ENCODE measurements around the gene CD99.
"Not testable (repeated sequence)": the region's sequence is repeated elsewhere in the genome, so short reads cannot be mapped to it uniquely, and the experiment has no call there.

CD99 gene

GRCh38 chrX:2748171-2748814 is 57.2 kb downstream of the CD99 start:
- H3K9ac ChIP-seq (ENCODE audit: low read length), result no peak overlapping the region
- H3K4me1 ChIP-seq (ENCODE audit: insufficient read depth, low read length, severe bottlenecking), result no peaks in the 10 kb centered on the region
- no peaks in the 10 kb centered on the region for H3K9me3 ChIP-seq (ENCODE audit: low read length)
- no peaks in the 10 kb centered on the region for H4K20me1 ChIP-seq (ENCODE audit: insufficient read depth, low read length)
- no peak overlapping the region for H3K4me2 ChIP-seq (ENCODE audit: low read length)
- H3F3A ChIP-seq (ENCODE audit: insufficient read depth, low read length), result no peaks in the 10 kb centered on the region
- H3K79me2 ChIP-seq (ENCODE audit: insufficient read depth, low read length), result no peaks in the 10 kb centered on the region
- H2AFZ ChIP-seq (ENCODE audit: low read length), result no peak overlapping the region
- no peak overlapping the region for H3K4me3 ChIP-seq (ENCODE audit: low read depth, low read length, poor library complexity, severe bottlenecking)
- H3K27ac ChIP-seq (ENCODE audit: low read depth, low read length, poor library complexity, severe bottlenecking), result no peak overlapping the region
- H3K9me2 ChIP-seq (ENCODE audit: low read depth, low read length), result no peaks in the 10 kb centered on the region
- no peaks in the 10 kb centered on the region for H3K27me3 ChIP-seq (ENCODE audit: insufficient read depth, low read length)
- TF ChIP-seq EZH2 (IDR thresholded peaks at IDR 0.05; ENCODE audit: borderline replicate concordance, low read length) (no peak), CTCF (IDR thresholded peaks at IDR 0.05; ENCODE audit: low read length) (no peak)
- H3K36me3 ChIP-seq (ENCODE audit: insufficient read depth, low read length), result no peaks in the 10 kb centered on the region

- no peak for TF ChIP-seq EZH2 (IDR thresholded peaks at IDR 0.05; ENCODE audit: borderline replicate concordance, low read length)
- TF ChIP-seq CTCF (IDR thresholded peaks at IDR 0.05; ENCODE audit: low read length), result no peak
- H3K9me2 ChIP-seq (ENCODE audit: low read depth, low read length), result no peaks in the 10 kb centered on the region
- H3F3A ChIP-seq (ENCODE audit: insufficient read depth, low read length), result no peaks in the 10 kb centered on the region
- H3K27ac ChIP-seq (ENCODE audit: low read depth, low read length, poor library complexity, severe bottlenecking), result no peak overlapping the region
- no peaks in the 10 kb centered on the region for H4K20me1 ChIP-seq (ENCODE audit: insufficient read depth, low read length)
- no peak overlapping the region for H3K4me2 ChIP-seq (ENCODE audit: low read length)
- no peaks in the 10 kb centered on the region for H3K79me2 ChIP-seq (ENCODE audit: insufficient read depth, low read length)
- H3K27me3 ChIP-seq (ENCODE audit: insufficient read depth, low read length), result no peaks in the 10 kb centered on the region
- no peaks in the 10 kb centered on the region for H3K4me1 ChIP-seq (ENCODE audit: insufficient read depth, low read length, severe bottlenecking)
- H3K9ac ChIP-seq (ENCODE audit: low read length), result no peak overlapping the region
- H3K9me3 ChIP-seq (ENCODE audit: low read length), result no peaks in the 10 kb centered on the region
- no peaks in the 10 kb centered on the region for H3K36me3 ChIP-seq (ENCODE audit: insufficient read depth, low read length)
- H2AFZ ChIP-seq (ENCODE audit: low read length), result no peak overlapping the region
- H3K4me3 ChIP-seq (ENCODE audit: low read depth, low read length, poor library complexity, severe bottlenecking), result no peak overlapping the region
Observed at GRCh38 chrX:2748815-2749188, 57.7 kb downstream of the CD99 start.

GRCh38 chrX:2751291-2751690 is 60.2 kb downstream of the CD99 start:
- Histone ChIP-seq H3K36me3 (ENCODE audit: insufficient read depth, low read length) (no peaks in the 10 kb centered on the region), H3K79me2 (ENCODE audit: insufficient read depth, low read length) (no peaks in the 10 kb centered on the region), H3K4me1 (ENCODE audit: insufficient read depth, low read length, severe bottlenecking) (no peaks in the 10 kb centered on the region), H3K9me2 (ENCODE audit: low read depth, low read length) (no peaks in the 10 kb centered on the region), H3K27me3 (ENCODE audit: insufficient read depth, low read length) (no peaks in the 10 kb centered on the region), H3K27ac (ENCODE audit: low read depth, low read length, poor library complexity, severe bottlenecking) (no peak overlapping the region), H4K20me1 (ENCODE audit: insufficient read depth, low read length) (no peaks in the 10 kb centered on the region), H2AFZ (ENCODE audit: low read length) (no peak overlapping the region), H3K9me3 (ENCODE audit: low read length) (no peaks in the 10 kb centered on the region), H3F3A (ENCODE audit: insufficient read depth, low read length) (no peaks in the 10 kb centered on the region), H3K4me2 (ENCODE audit: low read length) (no peak overlapping the region), H3K9ac (ENCODE audit: low read length) (no peak overlapping the region), H3K4me3 (ENCODE audit: low read depth, low read length, poor library complexity, severe bottlenecking) (no peak overlapping the region)
- no peak for TF ChIP-seq CTCF (IDR thresholded peaks at IDR 0.05; ENCODE audit: low read length)
- TF ChIP-seq EZH2 (IDR thresholded peaks at IDR 0.05; ENCODE audit: borderline replicate concordance, low read length), result no peak

- not testable (repeated sequence) for H3K9me3 ChIP-seq (ENCODE audit: low read length); H2AFZ ChIP-seq (ENCODE audit: low read length); H3K9me2 ChIP-seq (ENCODE audit: low read depth, low read length)
Observed at GRCh38 chrX:2751874-2752300, 60.8 kb downstream of the CD99 start, which contains the start of gene XG. Gene XG, plus strand, starts transcription at chrX:2752040. Its CDS starts 235 bp downstream, at chrX:2752275.

GRCh38 chrX:2752441-2752840 is 61.3 kb downstream of the CD99 start:
- H3K27me3 ChIP-seq (ENCODE audit: insufficient read depth, low read length); H3K9me3 ChIP-seq (ENCODE audit: low read length); H3K36me3 ChIP-seq (ENCODE audit: insufficient read depth, low read length); H3K27ac ChIP-seq (ENCODE audit: low read depth, low read length, poor library complexity, severe bottlenecking); H3K9me2 ChIP-seq (ENCODE audit: low read depth, low read length); H3F3A ChIP-seq (ENCODE audit: insufficient read depth, low read length); H3K4me1 ChIP-seq (ENCODE audit: insufficient read depth, low read length, severe bottlenecking); H3K9ac ChIP-seq (ENCODE audit: low read length); H3K4me2 ChIP-seq (ENCODE audit: low read length); H3K79me2 ChIP-seq (ENCODE audit: insufficient read depth, low read length); H2AFZ ChIP-seq (ENCODE audit: low read length); H4K20me1 ChIP-seq (ENCODE audit: insufficient read depth, low read length); H3K4me3 ChIP-seq (ENCODE audit: low read depth, low read length, poor library complexity, severe bottlenecking): not testable (repeated sequence)

More at GRCh38 chrX:2751874-2752300, 60.8 kb downstream of the CD99 start, which contains the start of gene XG:
- not testable (repeated sequence) for H3K9ac ChIP-seq (ENCODE audit: low read length); H3K27ac ChIP-seq (ENCODE audit: low read depth, low read length, poor library complexity, severe bottlenecking); H3K4me1 ChIP-seq (ENCODE audit: insufficient read depth, low read length, severe bottlenecking); H3K4me3 ChIP-seq (ENCODE audit: low read depth, low read length, poor library complexity, severe bottlenecking); H3K36me3 ChIP-seq (ENCODE audit: insufficient read depth, low read length); H3K79me2 ChIP-seq (ENCODE audit: insufficient read depth, low read length); H4K20me1 ChIP-seq (ENCODE audit: insufficient read depth, low read length); H3K27me3 ChIP-seq (ENCODE audit: insufficient read depth, low read length); H3K4me2 ChIP-seq (ENCODE audit: low read length); H3F3A ChIP-seq (ENCODE audit: insufficient read depth, low read length)
